ENCODE results near the gene CEP104. TPM values are rescaled to one million over a fixed set of nuclear protein-coding genes. Genes with fewer than 3 reads are reported as not detected.

The CEP104 gene
- total and polyA plus RNA-seq, 2 experiments from 2014 or later = 12.7 to 22.6 TPM

GRCh38 chr1:3893190-3893589, 36.2 kb upstream of the CEP104 start:
- Histone ChIP-seq H3K27ac (no peak overlapping the region), H3K4me3 (no peak overlapping the region), H3K4me2 (no peak overlapping the region), H2AFZ (no peak overlapping the region), H3K9me2 (replicated peaks; ENCODE audit: insufficient read depth) (no peaks in the 10 kb centered on the region), H3K9me3 (ENCODE audit: low read depth) (no peaks in the 10 kb centered on the region), H3K79me2 (peaks cover 54% of the 10 kb centered on the region), H3K27me3 (no peaks in the 10 kb centered on the region), H3K4me1 (ENCODE audit: insufficient read depth) (no peaks in the 10 kb centered on the region), H3K36me3 (replicated peaks; ENCODE audit: insufficient read depth, low read depth) (no peaks in the 10 kb centered on the region), H4K20me1 (ENCODE audit: insufficient read depth, poor library complexity, severe bottlenecking) (peaks cover 2% of the 10 kb centered on the region)
- DNase-seq (ENCODE audit: low spot score) = no peak
- no peak for TF ChIP-seq EZH2phosphoT487 (IDR thresholded peaks at IDR 0.05; ENCODE audit: low read depth, severe bottlenecking, unreplicated experiment)
- no peak for TF ChIP-seq CTCF (IDR thresholded peaks at IDR 0.05; ENCODE audit: poor library complexity)
- no peak for TF ChIP-seq EZH2 (IDR thresholded peaks at IDR 0.05; ENCODE audit: borderline replicate concordance)
- over 99% methylated on average over 5 of the region's 5 CpGs for WGBS (ENCODE audit: low lambda C conversion rate, missing lambda C conversion rate)

- 95% methylated on average over 14 of the region's 14 CpGs for WGBS (ENCODE audit: low lambda C conversion rate, missing lambda C conversion rate)
- peaks cover 2% of the 10 kb centered on the region for H4K20me1 ChIP-seq (ENCODE audit: insufficient read depth, poor library complexity, severe bottlenecking)
- H3K79me2 ChIP-seq = peaks cover 50% of the 10 kb centered on the region
These were observed 35.7 kb upstream of the CEP104 start for GRCh38 chr1:3892748-3893147.

GRCh38 chr1:3891329-3891865, 34.4 kb upstream of the CEP104 start:
- no peak overlapping the region for H3K4me2 ChIP-seq
- H4K20me1 ChIP-seq (ENCODE audit: insufficient read depth, poor library complexity, severe bottlenecking) = peaks cover 2% of the 10 kb centered on the region
- WGBS (ENCODE audit: low lambda C conversion rate, missing lambda C conversion rate) = 98% methylated on average over 17 of the region's 17 CpGs
- no peak overlapping the region for H3K27ac ChIP-seq
- H3K4me3 ChIP-seq = no peak overlapping the region
- TF ChIP-seq EZH2phosphoT487 (IDR thresholded peaks at IDR 0.05; ENCODE audit: low read depth, severe bottlenecking, unreplicated experiment) (no peak), EZH2 (IDR thresholded peaks at IDR 0.05; ENCODE audit: borderline replicate concordance) (no peak)
- H2AFZ ChIP-seq = no peak overlapping the region
- H3K79me2 ChIP-seq = peaks cover 36% of the 10 kb centered on the region
- no peaks in the 10 kb centered on the region for H3K9me2 ChIP-seq (replicated peaks; ENCODE audit: insufficient read depth)
- H3K9me3 ChIP-seq (ENCODE audit: low read depth) = no peaks in the 10 kb centered on the region
- H3K4me1 ChIP-seq (ENCODE audit: insufficient read depth) = no peaks in the 10 kb centered on the region
- H3K36me3 ChIP-seq (replicated peaks; ENCODE audit: insufficient read depth, low read depth) = no peaks in the 10 kb centered on the region
- no peak for DNase-seq (ENCODE audit: low spot score)
- no peaks in the 10 kb centered on the region for H3K27me3 ChIP-seq

More at GRCh38 chr1:3892748-3893147, 35.7 kb upstream of the CEP104 start:
- no peaks in the 10 kb centered on the region for H3K9me2 ChIP-seq (replicated peaks; ENCODE audit: insufficient read depth)
- no peaks in the 10 kb centered on the region for H3K9me3 ChIP-seq (ENCODE audit: low read depth)
- DNase-seq (ENCODE audit: low spot score) = no peak
- H3K27ac ChIP-seq = no peak overlapping the region
- no peak overlapping the region for H3K4me3 ChIP-seq
- H3K27me3 ChIP-seq = no peaks in the 10 kb centered on the region
- no peaks in the 10 kb centered on the region for H3K4me1 ChIP-seq (ENCODE audit: insufficient read depth)
- H2AFZ ChIP-seq = no peak overlapping the region
- no peak for TF ChIP-seq CTCF (IDR thresholded peaks at IDR 0.05; ENCODE audit: poor library complexity)
- no peak for TF ChIP-seq EZH2 (IDR thresholded peaks at IDR 0.05; ENCODE audit: borderline replicate concordance)
- no peak for TF ChIP-seq EZH2phosphoT487 (IDR thresholded peaks at IDR 0.05; ENCODE audit: low read depth, severe bottlenecking, unreplicated experiment)
- H3K36me3 ChIP-seq (replicated peaks; ENCODE audit: insufficient read depth, low read depth) = no peaks in the 10 kb centered on the region
- no peak overlapping the region for H3K4me2 ChIP-seq

- H3K4me3 ChIP-seq = no peak overlapping the region
- no peaks in the 10 kb centered on the region for H3K27me3 ChIP-seq
- H3K4me2 ChIP-seq = no peak overlapping the region
- no peak for TF ChIP-seq CTCF (IDR thresholded peaks at IDR 0.05; ENCODE audit: poor library complexity)
- H4K20me1 ChIP-seq (ENCODE audit: insufficient read depth, poor library complexity, severe bottlenecking) = peaks cover 2% of the 10 kb centered on the region
- DNase-seq (ENCODE audit: low spot score) = no peak
- no peaks in the 10 kb centered on the region for H3K9me2 ChIP-seq (replicated peaks; ENCODE audit: insufficient read depth)
- no peak overlapping the region for H2AFZ ChIP-seq
- H3K79me2 ChIP-seq = peaks cover 29% of the 10 kb centered on the region
- H3K9me3 ChIP-seq (ENCODE audit: low read depth) = no peaks in the 10 kb centered on the region
- no peak overlapping the region for H3K27ac ChIP-seq
- H3K36me3 ChIP-seq (replicated peaks; ENCODE audit: insufficient read depth, low read depth) = no peaks in the 10 kb centered on the region
- 94% methylated on average over 26 of the region's 26 CpGs for WGBS (ENCODE audit: low lambda C conversion rate, missing lambda C conversion rate)
- no peaks in the 10 kb centered on the region for H3K4me1 ChIP-seq (ENCODE audit: insufficient read depth)
These were observed 33.6 kb upstream of the CEP104 start for GRCh38 chr1:3890389-3891328.
